Testis (tissue), 2 donors: Measurements from ENCODE around the gene MRM2.

Source experiments
- CTCF ChIP-seq, 3 experiments: fragments of 450-650 bp in 2 of 3; fragments of 200-600 bp in 1 of 3; sonication (generic) in 1 of 3; IDR thresholded peaks; one replicate each; pipeline ENCODE4 v1.5.1; 2016 to 2019; ENCODE audit warnings: antibody characterized with exemption in 3 of 3, mild to moderate bottlenecking in 2 of 3, moderate library complexity in 1 of 3
- POLR2A ChIP-seq: fragments of 450-650 bp; IDR thresholded peaks from one replicate; pipeline ENCODE4 v1.6.1; 2017; ENCODE audit warnings: antibody characterized with exemption, mild to moderate bottlenecking, moderate library complexity

- no peak for TF ChIP-seq CTCF (IDR thresholded peaks at IDR 0.05)
- no peak for TF ChIP-seq POLR2A
Measured at GRCh38 chr7:2271273-2272026, 29.4 kb upstream of the MRM2 start.
